Adrenal gland (tissue), 5 donors: ENCODE measurements around the gene GOLGA6A.

Source experiments
- CTCF ChIP-seq, 6 experiments: fragments of 450-650 bp in 4 of 6; fragments of 200-600 bp in 2 of 6; sonication (generic) in 1 of 6; IDR thresholded peaks; 1 replicate in 5 of 6; 2 replicates in 1 of 6; pipeline versions ENCODE4 v1.5.1 to v1.8.0; 2016 to 2021; ENCODE audit warnings: antibody characterized with exemption in 6 of 6, mild to moderate bottlenecking in 2 of 6, moderate library complexity in 1 of 6
- POLR2A ChIP-seq, 2 donors: fragments of 450-650 bp; IDR thresholded peaks; one replicate each; pipeline ENCODE4 v1.6.1; 2017; ENCODE audit warnings: antibody characterized with exemption in 2 of 2, mild to moderate bottlenecking in 2 of 2, moderate library complexity in 1 of 2
- donor health status: DM: no; HTN: no; CAD: no.

- TF ChIP-seq POLR2A (IDR thresholded peaks at IDR 0.05) (no peak), CTCF (IDR thresholded peaks at IDR 0.05) (no peak)
Observed at GRCh38 chr15:74123658-74124057, 41.3 kb upstream of the GOLGA6A start.
